Measurements from ENCODE around the gene RAD9A. TPM values are rescaled to one million over a fixed set of nuclear protein-coding genes. Genes with fewer than 3 reads are reported as not detected.

The RAD9A gene
- total RNA-seq, 1 donor, result 7.6 TPM

DNA sequence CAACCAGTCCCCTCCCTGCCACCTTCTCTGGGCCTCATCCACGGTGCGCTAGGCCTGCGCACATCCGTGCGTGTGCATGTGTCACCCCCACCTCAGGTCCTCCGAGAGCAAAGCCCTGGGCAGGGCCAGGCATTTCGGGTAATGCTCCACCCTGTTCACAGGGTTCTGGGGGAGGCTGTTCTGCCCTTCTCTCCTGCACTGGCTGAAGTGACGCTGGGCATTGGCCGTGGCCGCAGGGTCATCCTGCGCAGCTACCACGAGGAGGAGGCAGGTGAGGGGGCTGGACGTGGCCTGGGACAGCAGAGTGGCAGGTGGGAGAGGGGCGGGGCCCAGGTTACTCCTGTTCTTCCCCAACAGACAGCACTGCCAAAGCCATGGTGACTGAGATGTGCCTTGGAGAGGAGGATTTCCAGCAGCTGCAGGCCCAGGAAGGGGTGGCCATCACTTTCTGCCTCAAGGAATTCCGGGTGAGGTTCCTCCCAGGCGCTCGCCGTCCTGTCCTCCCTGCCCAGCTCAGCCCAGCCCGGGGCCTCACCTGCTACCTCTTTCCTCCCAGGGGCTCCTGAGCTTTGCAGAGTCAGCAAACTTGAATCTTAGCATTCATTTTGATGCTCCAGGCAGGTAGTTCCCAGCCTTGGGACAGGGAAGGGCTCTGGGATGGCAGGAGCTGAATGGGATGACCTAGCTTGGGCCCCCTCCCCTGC lies 3.9 kb downstream of the RAD9A start:
- Histone ChIP-seq H3K9me3 (ENCODE audit: low read depth, low read length) (no peaks in the 10 kb centered on the region), H3K4me3 (ENCODE audit: insufficient read depth, low read length) (no peak overlapping the region), H3K4me2 (ENCODE audit: insufficient read depth, low read length) (no peak overlapping the region), H3K27me3 (ENCODE audit: insufficient read depth, low read length) (no peaks in the 10 kb centered on the region), H3K27ac (ENCODE audit: low read depth, low read length) (no peak overlapping the region), H2AFZ (ENCODE audit: low read length) (no peak overlapping the region), H3K36me3 (ENCODE audit: insufficient read depth, low read length) (peaks cover 38% of the 10 kb centered on the region), H3K4me1 (ENCODE audit: insufficient read depth, low read length) (peaks cover 19% of the 10 kb centered on the region), H3K79me2 (ENCODE audit: insufficient read depth, low read length) (peaks cover 46% of the 10 kb centered on the region), H4K20me1 (ENCODE audit: insufficient read depth, low read length) (peaks cover 22% of the 10 kb centered on the region)
- TF ChIP-seq, protein P1, sequence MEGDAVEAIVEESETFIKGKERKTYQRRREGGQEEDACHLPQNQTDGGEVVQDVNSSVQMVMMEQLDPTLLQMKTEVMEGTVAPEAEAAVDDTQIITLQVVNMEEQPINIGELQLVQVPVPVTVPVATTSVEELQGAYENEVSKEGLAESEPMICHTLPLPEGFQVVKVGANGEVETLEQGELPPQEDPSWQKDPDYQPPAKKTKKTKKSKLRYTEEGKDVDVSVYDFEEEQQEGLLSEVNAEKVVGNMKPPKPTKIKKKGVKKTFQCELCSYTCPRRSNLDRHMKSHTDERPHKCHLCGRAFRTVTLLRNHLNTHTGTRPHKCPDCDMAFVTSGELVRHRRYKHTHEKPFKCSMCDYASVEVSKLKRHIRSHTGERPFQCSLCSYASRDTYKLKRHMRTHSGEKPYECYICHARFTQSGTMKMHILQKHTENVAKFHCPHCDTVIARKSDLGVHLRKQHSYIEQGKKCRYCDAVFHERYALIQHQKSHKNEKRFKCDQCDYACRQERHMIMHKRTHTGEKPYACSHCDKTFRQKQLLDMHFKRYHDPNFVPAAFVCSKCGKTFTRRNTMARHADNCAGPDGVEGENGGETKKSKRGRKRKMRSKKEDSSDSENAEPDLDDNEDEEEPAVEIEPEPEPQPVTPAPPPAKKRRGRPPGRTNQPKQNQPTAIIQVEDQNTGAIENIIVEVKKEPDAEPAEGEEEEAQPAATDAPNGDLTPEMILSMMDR (IDR thresholded peaks at IDR 0.05; ENCODE audit: extremely low read depth, low read depth, low read length), result no peak
- peak; percentile 60 for DNase-seq (ENCODE audit: insufficient read length, low spot score, missing footprints)

DNA sequence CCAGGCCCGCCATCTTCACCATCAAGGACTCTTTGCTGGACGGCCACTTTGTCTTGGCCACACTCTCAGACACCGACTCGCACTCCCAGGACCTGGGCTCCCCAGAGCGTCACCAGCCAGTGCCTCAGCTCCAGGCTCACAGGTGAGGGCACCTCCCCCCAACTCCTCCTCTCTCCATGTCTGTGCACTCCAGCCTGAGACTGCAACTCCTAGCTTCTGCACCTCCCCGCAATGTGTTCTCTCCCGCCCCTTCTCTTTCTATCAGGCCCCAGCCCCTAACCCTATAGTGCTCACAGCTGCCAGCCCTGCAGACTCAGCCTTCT lies 4.4 kb downstream of the RAD9A start:
- Histone ChIP-seq H3K4me1 (ENCODE audit: insufficient read depth, low read length) (peaks cover 17% of the 10 kb centered on the region), H3K9me3 (ENCODE audit: low read depth, low read length) (no peaks in the 10 kb centered on the region), H3K79me2 (ENCODE audit: insufficient read depth, low read length) (peaks cover 46% of the 10 kb centered on the region), H3K4me2 (ENCODE audit: insufficient read depth, low read length) (no peak overlapping the region), H3K27ac (ENCODE audit: low read depth, low read length) (no peak overlapping the region), H3K4me3 (ENCODE audit: insufficient read depth, low read length) (no peak overlapping the region), H2AFZ (ENCODE audit: low read length) (no peak overlapping the region), H3K27me3 (ENCODE audit: insufficient read depth, low read length) (no peaks in the 10 kb centered on the region), H4K20me1 (ENCODE audit: insufficient read depth, low read length) (peaks cover 27% of the 10 kb centered on the region), H3K36me3 (ENCODE audit: insufficient read depth, low read length) (peaks cover 38% of the 10 kb centered on the region)
- TF ChIP-seq, protein P1 (IDR thresholded peaks at IDR 0.05; ENCODE audit: extremely low read depth, low read depth, low read length), result no peak
- no peak for DNase-seq (ENCODE audit: insufficient read length, low spot score, missing footprints)

DNA sequence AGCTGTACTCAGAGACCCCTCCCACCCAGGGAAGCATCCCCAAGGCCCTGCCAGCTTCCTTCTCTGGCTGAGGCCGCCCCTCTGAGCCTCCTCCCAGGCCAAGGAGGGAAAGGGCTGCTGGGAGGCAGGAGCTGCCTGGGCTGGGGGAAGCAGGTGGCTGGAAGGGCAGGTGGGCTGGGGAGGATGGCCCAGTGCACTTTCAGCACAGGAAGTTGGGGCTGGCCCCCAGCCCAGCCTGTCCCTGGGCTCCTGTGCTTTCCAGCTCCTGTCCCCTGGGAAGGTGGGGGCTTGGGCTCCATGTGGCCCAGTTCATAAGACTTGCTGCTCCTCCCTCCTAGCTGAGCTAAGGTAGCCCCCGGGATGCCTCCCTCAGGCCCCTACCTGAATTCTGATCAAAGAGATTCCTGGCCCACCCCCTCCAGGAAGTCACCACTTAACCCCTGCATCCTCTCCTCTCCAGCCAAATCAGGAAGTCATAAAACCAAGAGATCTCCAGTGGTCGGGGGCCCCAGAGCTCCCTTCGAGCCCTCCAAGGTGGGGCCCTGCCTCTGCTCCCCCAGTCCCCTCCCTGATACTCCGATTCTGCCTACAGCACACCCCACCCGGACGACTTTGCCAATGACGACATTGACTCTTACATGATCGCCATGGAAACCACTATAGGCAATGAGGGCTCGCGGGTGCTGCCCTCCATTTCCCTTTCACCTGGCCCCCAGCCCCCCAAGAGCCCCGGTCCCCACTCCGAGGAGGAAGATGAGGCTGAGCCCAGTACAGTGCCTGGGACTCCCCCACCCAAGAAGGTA lies 5.0 kb downstream of the RAD9A start:
- DNase-seq (ENCODE audit: insufficient read length, low spot score, missing footprints), result peak; percentile 85
- H3K4me3 ChIP-seq (ENCODE audit: insufficient read depth, low read length), result no peak overlapping the region
- H3K27me3 ChIP-seq (ENCODE audit: insufficient read depth, low read length), result no peaks in the 10 kb centered on the region
- peaks cover 28% of the 10 kb centered on the region for H4K20me1 ChIP-seq (ENCODE audit: insufficient read depth, low read length)
- no peak overlapping the region for H2AFZ ChIP-seq (ENCODE audit: low read length)
- no peak overlapping the region for H3K4me2 ChIP-seq (ENCODE audit: insufficient read depth, low read length)
- no peaks in the 10 kb centered on the region for H3K9me3 ChIP-seq (ENCODE audit: low read depth, low read length)
- TF ChIP-seq, protein P1 (IDR thresholded peaks at IDR 0.05; ENCODE audit: extremely low read depth, low read depth, low read length), result no peak
- peaks cover 15% of the 10 kb centered on the region for H3K4me1 ChIP-seq (ENCODE audit: insufficient read depth, low read length)
- no peak overlapping the region for H3K27ac ChIP-seq (ENCODE audit: low read depth, low read length)
- H3K36me3 ChIP-seq (ENCODE audit: insufficient read depth, low read length), result peaks cover 38% of the 10 kb centered on the region
- H3K79me2 ChIP-seq (ENCODE audit: insufficient read depth, low read length), result peaks cover 44% of the 10 kb centered on the region

DNA sequence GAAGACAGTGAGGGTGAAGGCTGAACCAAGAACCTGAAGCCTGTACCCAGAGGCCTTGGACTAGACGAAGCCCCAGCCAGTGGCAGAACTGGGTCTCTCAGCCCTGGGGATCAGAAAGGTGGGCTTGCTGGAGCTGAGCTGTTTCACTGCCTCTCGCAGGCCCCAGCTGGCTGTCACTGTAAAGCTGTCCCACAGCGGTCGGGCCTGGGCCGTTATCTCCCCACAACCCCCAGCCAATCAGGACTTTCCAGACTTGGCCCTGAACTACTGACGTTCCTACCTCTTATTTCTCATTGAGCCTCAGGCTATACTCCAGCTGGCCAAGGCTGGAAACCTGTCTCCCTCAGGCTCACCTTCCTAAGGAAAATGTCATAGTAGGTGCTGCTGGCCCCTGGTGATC lies 5.8 kb downstream of the RAD9A start:
- Histone ChIP-seq H3K79me2 (ENCODE audit: insufficient read depth, low read length) (peaks cover 37% of the 10 kb centered on the region), H3K27me3 (ENCODE audit: insufficient read depth, low read length) (no peaks in the 10 kb centered on the region), H3K9me3 (ENCODE audit: low read depth, low read length) (no peaks in the 10 kb centered on the region), H2AFZ (ENCODE audit: low read length) (no peak overlapping the region), H3K27ac (ENCODE audit: low read depth, low read length) (no peak overlapping the region), H3K4me3 (ENCODE audit: insufficient read depth, low read length) (no peak overlapping the region), H4K20me1 (ENCODE audit: insufficient read depth, low read length) (peaks cover 28% of the 10 kb centered on the region), H3K4me2 (ENCODE audit: insufficient read depth, low read length) (no peak overlapping the region), H3K4me1 (ENCODE audit: insufficient read depth, low read length) (peaks cover 15% of the 10 kb centered on the region), H3K36me3 (ENCODE audit: insufficient read depth, low read length) (peaks cover 38% of the 10 kb centered on the region)
- TF ChIP-seq, protein P1 (IDR thresholded peaks at IDR 0.05; ENCODE audit: extremely low read depth, low read depth, low read length), result no peak
- peak; percentile 74 for DNase-seq (ENCODE audit: insufficient read length, low spot score, missing footprints)
